Stomach (tissue), 9 donors: ENCODE results near the gene PSMA1. TPM values are rescaled to one million over a fixed set of nuclear protein-coding genes. Genes with fewer than 3 reads are reported as not detected.

Source experiments
- DNase-seq, 2 donors: peaks; one replicate each; pipeline versions ENCODE4 v3.0.0 to v3.0.0-alpha.2; 2013 to 2019
- H3K27ac ChIP-seq, 5 donors: fragments of 200-600 bp in 4 of 5; sonication (generic) in 4 of 5; one replicate each; pipeline ENCODE4 v1.5.1; 2013 to 2019; ENCODE audit warnings: mild to moderate bottlenecking in 1 of 5, moderate library complexity in 1 of 5
- H3K27me3 ChIP-seq, 3 donors: fragments of 200-600 bp; sonication (generic); one replicate each; pipeline ENCODE4 v1.5.1; 2017 to 2019; ENCODE audit warnings: mixed run types in 1 of 3
- H3K36me3 ChIP-seq, 4 donors: fragments of 200-600 bp; sonication (generic); 1 replicate in 3 of 4; 2 replicates in 1 of 4; pipeline ENCODE4 v1.5.1; 2016 to 2019
- H3K4me1 ChIP-seq, 4 donors: fragments of 200-600 bp; sonication (generic); one replicate each; pipeline ENCODE4 v1.5.1; 2016 to 2019
- H3K4me3 ChIP-seq, 4 donors: fragments of 200-600 bp; sonication (generic) in 3 of 4; one replicate each; pipeline ENCODE4 v1.5.1; 2016 to 2019; ENCODE audit warnings: mild to moderate bottlenecking in 1 of 4
- H3K9me3 ChIP-seq, 4 donors: fragments of 200-600 bp; sonication (generic); one replicate each; pipeline ENCODE4 v1.5.1; 2016 to 2019
- CTCF ChIP-seq, 7 experiments: fragments of 450-650 bp in 4 of 7; fragments of 200-600 bp in 3 of 7; sonication (generic) in 3 of 7; IDR thresholded peaks; one replicate each; pipeline ENCODE4 v1.5.1; 2016 to 2019; ENCODE audit warnings: antibody characterized with exemption in 7 of 7, control low read depth in 2 of 7, mild to moderate bottlenecking in 1 of 7
- EP300 ChIP-seq: sonication (generic); formaldehyde crosslinking; IDR thresholded peaks from one replicate; pipeline ENCODE4 v1.6.1; 2017; ENCODE audit warnings: antibody characterized with exemption
- POLR2A ChIP-seq, 4 donors: fragments of 450-650 bp; IDR thresholded peaks; one replicate each; pipeline ENCODE4 v1.6.1; 2016; ENCODE audit warnings: antibody characterized with exemption in 4 of 4, control low read depth in 2 of 4, mild to moderate bottlenecking in 1 of 4, moderate library complexity in 1 of 4
- POLR2AphosphoS5 ChIP-seq, 3 donors: sonication (generic); formaldehyde crosslinking; IDR thresholded peaks; one replicate each; pipeline ENCODE4 v1.6.1; 2016; ENCODE audit warnings: antibody characterized with exemption in 3 of 3
- WGBS, 5 donors: extraction: QIAGEN DNeasy Blood & Tissue Kit in 3 of 5; methylation state at CpG; one replicate each; pipeline versions ENCODE4 v1.1.5 to v1.1.7; 2013 to 2018; 5-methylcytosine and 5-hydroxymethylcytosine counted together
- intact Hi-C: fragments of 100-400 bp; cut with DNase I; formaldehyde crosslinking; loops from one replicate; pipeline ENCODE4 v1.15.1; 2023; ENCODE audit warnings: low total_unique reads
- polyA plus RNA-seq, 3 donors: library from polyadenylated mRNA; stranded (reverse); fragments of 200-250 nt; gene quantifications; one replicate each; pipeline ENCODE4 v1.2.3, GENCODE V29; 2013
- total RNA-seq, 5 donors: library from RNA; depleted of rRNA; stranded (reverse); fragments of >200 nt; gene quantifications; one replicate each; pipeline versions ENCODE4 v1.1.0 to v1.2.3, GENCODE V29; 2014 to 2016
- donor health status: healthy with polysubstance abuse.
- donor health status: Bipolar disorder and iron deficiency.
- donor health status: healthy.

PSMA1 gene
- total and polyA plus RNA-seq, 8 donors = 26.8 to 191 (median 114) TPM

- intact Hi-C loops = no loop called here
- DNase-seq = peak in 1 of 2 donors; percentile 33
- Histone ChIP-seq H3K27ac (peak overlapping the region in 1 of 5 donors; percentile 39), H3K4me3 (no peak overlapping the region), H3K4me1 (peaks cover 0 to 6% (median 3%) of the 10 kb centered on the region in 4 donors), H3K27me3 (no peaks in the 10 kb centered on the region), H3K36me3 (no peaks in the 10 kb centered on the region), H3K9me3 (no peaks in the 10 kb centered on the region)
- 35 to 64% (median 55%) methylated on average over 3 of the region's 3 CpGs for WGBS, 5 donors
- TF ChIP-seq POLR2A (IDR thresholded peaks at IDR 0.05) (no peak), CTCF (IDR thresholded peaks at IDR 0.05) (no peak), EP300 (no peak), POLR2AphosphoS5 (IDR thresholded peaks at IDR 0.05) (no peak)
Observed at GRCh38 chr11:14566331-14567063, 46.3 kb upstream of the PSMA1 start.

GRCh38 chr11:14565845-14566244, 45.7 kb upstream of the PSMA1 start:
- no peaks in the 10 kb centered on the region for H3K9me3 ChIP-seq
- no peaks in the 10 kb centered on the region for H3K27me3 ChIP-seq
- TF ChIP-seq EP300 = no peak
- no peak for TF ChIP-seq POLR2AphosphoS5 (IDR thresholded peaks at IDR 0.05)
- no peak for TF ChIP-seq CTCF (IDR thresholded peaks at IDR 0.05)
- TF ChIP-seq POLR2A (IDR thresholded peaks at IDR 0.05) = no peak
- intact Hi-C loops = no loop called here
- DNase-seq = no peak
- no peak overlapping the region for H3K4me3 ChIP-seq
- H3K4me1 ChIP-seq = peaks cover 0 to 6% (median 3%) of the 10 kb centered on the region in 4 donors
- no peaks in the 10 kb centered on the region for H3K36me3 ChIP-seq
- WGBS, 5 donors = 86 to 93% (median 91%) methylated on average over 2 of the region's 2 CpGs
- no peak overlapping the region for H3K27ac ChIP-seq

GRCh38 chr11:14555818-14556217, 35.6 kb upstream of the PSMA1 start:
- no peak overlapping the region for H3K4me3 ChIP-seq
- WGBS, 5 donors = 71 to 94% (median 87%) methylated on average over 1 of the region's 1 CpG
- H3K27ac ChIP-seq = peak overlapping the region in 1 of 5 donors; percentile 66

GRCh38 chr11:14554959-14555358, 34.8 kb upstream of the PSMA1 start:
- Histone ChIP-seq H3K9me3 (no peaks in the 10 kb centered on the region), H3K4me3 (no peak overlapping the region), H3K27ac (peak overlapping the region in 3 of 5 donors; percentile 20 to 66 (median 24)), H3K36me3 (no peaks in the 10 kb centered on the region), H3K27me3 (no peaks in the 10 kb centered on the region), H3K4me1 (peaks cover 0 to 6% (median 0%) of the 10 kb centered on the region in 4 donors)
- intact Hi-C loops = no loop called here
- WGBS, 5 donors = 48 to 74% (median 67%) methylated on average over 2 of the region's 2 CpGs
- peak in 1 of 2 donors; percentile 70 for DNase-seq
- TF ChIP-seq EP300 (no peak), POLR2AphosphoS5 (IDR thresholded peaks at IDR 0.05) (peak; percentile 47 to 66 (median 62))

More at GRCh38 chr11:14555818-14556217, 35.6 kb upstream of the PSMA1 start:
- Histone ChIP-seq H3K27me3 (no peaks in the 10 kb centered on the region), H3K9me3 (no peaks in the 10 kb centered on the region), H3K36me3 (no peaks in the 10 kb centered on the region), H3K4me1 (peaks cover 0 to 6% (median 0%) of the 10 kb centered on the region in 4 donors)
- DNase-seq = no peak
- TF ChIP-seq POLR2A (IDR thresholded peaks at IDR 0.05) (no peak), POLR2AphosphoS5 (IDR thresholded peaks at IDR 0.05) (no peak), EP300 (no peak), CTCF (IDR thresholded peaks at IDR 0.05) (no peak)
- intact Hi-C loops = no loop called here

- TF ChIP-seq POLR2AphosphoS5 (IDR thresholded peaks at IDR 0.05) = no peak
- 93 to 98% (median 95%) methylated on average over 4 of the region's 4 CpGs for WGBS, 5 donors
- intact Hi-C loops = no loop called here
- Histone ChIP-seq H3K27ac (peak overlapping the region in 1 of 5 donors; percentile 39), H3K4me1 (peaks cover 0 to 6% (median 0%) of the 10 kb centered on the region in 4 donors), H3K4me3 (no peak overlapping the region), H3K27me3 (no peaks in the 10 kb centered on the region), H3K36me3 (no peaks in the 10 kb centered on the region), H3K9me3 (no peaks in the 10 kb centered on the region)
- no peak for DNase-seq
Observed at GRCh38 chr11:14552089-14552488, 31.9 kb upstream of the PSMA1 start.
